GM23338 (cell line): ENCODE measurements around the gene USP50. TPM values are rescaled to one million over a fixed set of nuclear protein-coding genes. Genes with fewer than 3 reads are reported as not detected.

Source experiments
- ATAC-seq: fragments of 200-7000 bp; cut with Tn5 transposase; 3 replicates; pipeline ENCODE4 v1.9.1; 2020
- DNase-seq: peaks from one replicate; pipeline ENCODE4 v3.0.0-alpha.2; 2015; ENCODE audit warnings: low spot score
- H2AFZ ChIP-seq: fragments of 200-600 bp; sonication (generic); 2 replicates; pipeline ENCODE4 v1.8.0; 2016; ENCODE audit warnings: antibody characterized with exemption, mild to moderate bottlenecking, moderate library complexity
- H3F3A ChIP-seq: fragments of 200-600 bp; sonication (generic); replicated peaks from 2 replicates; pipeline ENCODE4 v1.8.0; 2017; ENCODE audit warnings: antibody characterized with exemption, mixed run types, low read depth
- H3K27ac ChIP-seq: fragments of 200-600 bp; sonication (generic); 2 replicates; pipeline ENCODE4 v1.6.1; 2016; ENCODE audit warnings: low read depth
- H3K27me3 ChIP-seq: fragments of 200-600 bp; sonication (generic); 2 replicates; pipeline ENCODE4 v1.8.0; 2016; ENCODE audit warnings: mild to moderate bottlenecking, mixed run types, moderate library complexity; ENCODE audit not compliant: insufficient read depth
- H3K36me3 ChIP-seq: fragments of 200-600 bp; sonication (generic); 2 replicates; pipeline ENCODE4 v1.8.0; 2016; ENCODE audit warnings: mild to moderate bottlenecking; ENCODE audit not compliant: insufficient read depth
- H3K4me1 ChIP-seq: fragments of 200-600 bp; sonication (generic); 2 replicates; pipeline ENCODE4 v1.8.0; 2016; ENCODE audit warnings: mild to moderate bottlenecking, moderate library complexity; ENCODE audit not compliant: insufficient read depth
- H3K4me2 ChIP-seq: fragments of 200-600 bp; sonication (generic); 2 replicates; pipeline ENCODE4 v1.7.1; 2017; ENCODE audit warnings: mixed run types
- H3K4me3 ChIP-seq: fragments of 200-600 bp; sonication (generic); 2 replicates; pipeline ENCODE4 v1.6.1; 2016; ENCODE audit warnings: mixed run types
- H3K79me2 ChIP-seq: fragments of 200-600 bp; sonication (generic); replicated peaks from 2 replicates; pipeline ENCODE4 v1.8.0; 2017; ENCODE audit warnings: mild to moderate bottlenecking; ENCODE audit not compliant: insufficient read depth
- H3K9me2 ChIP-seq: fragments of 200-600 bp; sonication (generic); 2 replicates; pipeline ENCODE4 v1.8.0; 2017; ENCODE audit not compliant: insufficient read depth
- H4K20me1 ChIP-seq: fragments of 200-600 bp; sonication (generic); replicated peaks from 2 replicates; pipeline ENCODE4 v1.8.0; 2017; ENCODE audit warnings: mild to moderate bottlenecking; ENCODE audit not compliant: insufficient read depth
- H3K27ac Mint-ChIP-seq: 2 replicates; pipeline ENCODE4 v1.8.0; 2020; ENCODE audit warnings: inconsistent platforms, mild to moderate bottlenecking, moderate library complexity, mixed read lengths
- H3K27me3 Mint-ChIP-seq: 3 replicates; pipeline ENCODE4 v1.8.0; 2022; ENCODE audit warnings: low read depth, mild to moderate bottlenecking, moderate library complexity, mixed read lengths, inconsistent platforms; ENCODE audit not compliant: insufficient read depth, poor library complexity
- H3K36me3 Mint-ChIP-seq: 3 replicates; pipeline ENCODE4 v1.8.0; 2021; ENCODE audit warnings: low read depth, mild to moderate bottlenecking, inconsistent platforms, moderate library complexity, mixed read lengths
- H3K4me1 Mint-ChIP-seq: 3 replicates; pipeline ENCODE4 v1.8.0; 2020; ENCODE audit warnings: mild to moderate bottlenecking, inconsistent platforms, mixed read lengths
- H3K4me3 Mint-ChIP-seq: 3 replicates; pipeline ENCODE4 v1.8.0; 2021; ENCODE audit warnings: moderate library complexity, mild to moderate bottlenecking, inconsistent platforms, mixed read lengths
- H3K9me3 Mint-ChIP-seq: 3 replicates; pipeline ENCODE4 v1.8.0; 2020; ENCODE audit warnings: moderate library complexity, mild to moderate bottlenecking, inconsistent platforms, mixed read lengths
- CREB1 ChIP-seq: fragments of 250-450 bp; sonication (Bioruptor Pico); IDR thresholded peaks from 2 replicates; pipeline ENCODE4 v1.5.0; 2020; ENCODE audit warnings: low read depth, mild to moderate bottlenecking, moderate library complexity
- ETS1 ChIP-seq: IDR thresholded peaks from 2 replicates; pipeline ENCODE4 v1.6.1; 2016; ENCODE audit warnings: antibody characterized with exemption
- EZH2 ChIP-seq: fragments of 200-600 bp; sonication (generic); IDR thresholded peaks from one replicate; pipeline ENCODE4 v1.8.0; 2017; ENCODE audit warnings: antibody characterized with exemption, mild to moderate bottlenecking, low read depth; ENCODE audit not compliant: unreplicated experiment
- JUNB ChIP-seq: IDR thresholded peaks from one replicate; pipeline ENCODE4 v1.6.1; 2016; ENCODE audit warnings: antibody characterized with exemption; ENCODE audit not compliant: unreplicated experiment
- NANOG ChIP-seq: IDR thresholded peaks from 2 replicates; pipeline ENCODE4 v1.6.1; 2016; ENCODE audit warnings: antibody characterized with exemption, borderline replicate concordance
- POLR2AphosphoS5 ChIP-seq: IDR thresholded peaks from 2 replicates; pipeline ENCODE4 v1.6.1; 2016; ENCODE audit warnings: antibody characterized with exemption, low read depth
- REST ChIP-seq: IDR thresholded peaks from one replicate; pipeline ENCODE4 v1.6.1; 2018; ENCODE audit warnings: antibody characterized with exemption; ENCODE audit not compliant: unreplicated experiment
- STAT1 ChIP-seq: IDR thresholded peaks from one replicate; pipeline ENCODE4 v1.6.1; 2016; ENCODE audit warnings: antibody characterized with exemption; ENCODE audit not compliant: unreplicated experiment
- ZNF331 ChIP-seq: fragments of 250-450 bp; sonication (Bioruptor Pico); IDR thresholded peaks from 2 replicates; pipeline ENCODE4 v1.5.0; 2020; ENCODE audit warnings: low read depth, mild to moderate bottlenecking, moderate library complexity
- polyA plus RNA-seq: library from polyadenylated mRNA; unstranded; fragments of >200 nt; fragmentation: Nextera tagmentation; extraction: Ambion mirVana; gene quantifications from 2 replicates; pipeline ENCODE4 v1.2.1, GENCODE V29; 2016
- total RNA-seq: library from RNA; depleted of rRNA; stranded (reverse); fragments of >200 nt; shearing (Covaris generic); gene quantifications from 2 replicates; pipeline ENCODE4 v1.2.3, GENCODE V29; 2014

USP50 gene
- total and polyA plus RNA-seq, 2 experiments from 2014 or later = 6.3 TPM; not detected in 1

GRCh38 chr15:50556642-50557371 is 10.3 kb upstream of the USP50 start:
- H3K4me3 ChIP-seq = no peak overlapping the region
- no peak for DNase-seq
- Mint-ChIP-seq H3K36me3 (peaks cover 6% of the 10 kb centered on the region; the same call in 1 of the 3 replicates), H3K27me3 (peaks cover 5% of the 10 kb centered on the region), H3K4me3 (no peak overlapping the region), H3K9me3 (no peaks in the 10 kb centered on the region; the same call in 2 of the 3 replicates), H3K4me1 (peaks cover under 1% of the 10 kb centered on the region; the same call in 2 of the 3 replicates), H3K27ac (no peak overlapping the region)
- H3K36me3 ChIP-seq = peaks cover 6% of the 10 kb centered on the region
- H3K79me2 ChIP-seq = no peaks in the 10 kb centered on the region
- H3F3A ChIP-seq = no peaks in the 10 kb centered on the region
- no peak for ATAC-seq
- no peaks in the 10 kb centered on the region for H4K20me1 ChIP-seq
- no peaks in the 10 kb centered on the region for H3K9me2 ChIP-seq
- no peaks in the 10 kb centered on the region for H3K27me3 ChIP-seq
- no peak overlapping the region for H3K27ac ChIP-seq
- TF ChIP-seq POLR2AphosphoS5 (no peak), JUNB (no peak), STAT1 (no peak), ETS1 (no peak), NANOG (no peak), CREB1 (no peak), REST (no peak)
- H3K4me2 ChIP-seq = no peak overlapping the region
- H2AFZ ChIP-seq = no peak overlapping the region
- no peaks in the 10 kb centered on the region for H3K4me1 ChIP-seq

- H3K36me3 Mint-ChIP-seq = no peaks in the 10 kb centered on the region
- Histone ChIP-seq H3F3A (no peaks in the 10 kb centered on the region), H3K9me2 (no peaks in the 10 kb centered on the region), H2AFZ (no peak overlapping the region), H3K27me3 (no peaks in the 10 kb centered on the region), H3K27ac (no peak overlapping the region), H3K4me3 (no peak overlapping the region), H3K79me2 (no peaks in the 10 kb centered on the region), H4K20me1 (no peaks in the 10 kb centered on the region), H3K4me2 (no peak overlapping the region), H3K4me1 (no peaks in the 10 kb centered on the region), H3K36me3 (no peaks in the 10 kb centered on the region)
- peaks cover 4% of the 10 kb centered on the region; the same call in 2 of the 3 replicates for H3K4me1 Mint-ChIP-seq
- no peak overlapping the region for H3K27ac Mint-ChIP-seq
- H3K27me3 Mint-ChIP-seq = peaks cover 5% of the 10 kb centered on the region
- TF ChIP-seq POLR2AphosphoS5 (no peak), EZH2 (no peak), JUNB (no peak), ZNF331 (CRISPR knock-in tag) (no peak), STAT1 (no peak)
- no peaks in the 10 kb centered on the region; the same call in 2 of the 3 replicates for H3K9me3 Mint-ChIP-seq
- H3K4me3 Mint-ChIP-seq = no peak overlapping the region
- DNase-seq (no peak), ATAC-seq (no peak)
These were observed 5.8 kb upstream of the USP50 start for GRCh38 chr15:50552238-50552637.
